GM13977 (cell line): ENCODE measurements around the gene ABHD16A.
A peak's percentile ranks its signal among the peaks of the same experiment; 100 is the strongest.

Source experiments
- DNase-seq: peaks from one replicate; pipeline ENCODE4 v3.0.0; 2012; ENCODE audit warnings: low spot score
- CTCF ChIP-seq: IDR thresholded peaks from 2 replicates; pipeline ENCODE4 v1.5.1; 2012; ENCODE audit warnings: mild to moderate bottlenecking, control low read depth; ENCODE audit not compliant: insufficient read depth; ENCODE audit errors: extremely low read depth, missing control alignments
- in situ Hi-C: fragments of 300-500 bp; cut with MboI; formaldehyde crosslinking; loops from one replicate; pipeline ENCODE4 v1.12.0; 2022; ENCODE audit warnings: low sequenced_read_pairs, low pct_unique_long_range_greater_than_20kb, mixed read lengths, inconsistent platforms; ENCODE audit not compliant: unreplicated experiment

The ABHD16A gene

GRCh38 chr6:31736768-31737314 lies 33.7 kb upstream of the ABHD16A start:
- DNase-seq, result no peak
- in situ Hi-C loops, result no loop called here
- no peak for TF ChIP-seq CTCF

- peak; percentile 84 for DNase-seq
- in situ Hi-C loops, result no loop called here
- no peak for TF ChIP-seq CTCF
These were observed 33.1 kb upstream of the ABHD16A start, which contains the start of gene CLIC1 for GRCh38 chr6:31736021-31736767. Gene CLIC1 (minus strand): TSS chr6:31736530. CDS start chr6:31736300, 230 bp downstream.

- in situ Hi-C loops, result no loop called here
- peak; percentile 79 for DNase-seq
- no peak for TF ChIP-seq CTCF
These were observed 31.8 kb upstream of the ABHD16A start for GRCh38 chr6:31734821-31735406.

GRCh38 chr6:31734247-31734820 lies 31.2 kb upstream of the ABHD16A start:
- in situ Hi-C loops, result no loop called here
- no peak for DNase-seq
- TF ChIP-seq CTCF, result no peak

- TF ChIP-seq CTCF, result no peak
- in situ Hi-C loops, result no loop called here
- DNase-seq, result no peak
These were observed 30.6 kb upstream of the ABHD16A start for GRCh38 chr6:31733734-31734133.

GRCh38 chr6:31732029-31732428 lies 28.9 kb upstream of the ABHD16A start:
- in situ Hi-C loops, result no loop called here
- TF ChIP-seq CTCF, result no peak
- DNase-seq, result no peak
